HG03565 (cell line): ENCODE measurements around the gene WDTC1.

Experiments
- ATAC-seq: cut with Tn5 transposase; IDR thresholded peaks from one replicate; pipeline ENCODE4 v1.9.1; 2021; ENCODE audit warnings: mild to moderate bottlenecking, moderate library complexity; ENCODE audit not compliant: unreplicated experiment

Gene WDTC1

DNA sequence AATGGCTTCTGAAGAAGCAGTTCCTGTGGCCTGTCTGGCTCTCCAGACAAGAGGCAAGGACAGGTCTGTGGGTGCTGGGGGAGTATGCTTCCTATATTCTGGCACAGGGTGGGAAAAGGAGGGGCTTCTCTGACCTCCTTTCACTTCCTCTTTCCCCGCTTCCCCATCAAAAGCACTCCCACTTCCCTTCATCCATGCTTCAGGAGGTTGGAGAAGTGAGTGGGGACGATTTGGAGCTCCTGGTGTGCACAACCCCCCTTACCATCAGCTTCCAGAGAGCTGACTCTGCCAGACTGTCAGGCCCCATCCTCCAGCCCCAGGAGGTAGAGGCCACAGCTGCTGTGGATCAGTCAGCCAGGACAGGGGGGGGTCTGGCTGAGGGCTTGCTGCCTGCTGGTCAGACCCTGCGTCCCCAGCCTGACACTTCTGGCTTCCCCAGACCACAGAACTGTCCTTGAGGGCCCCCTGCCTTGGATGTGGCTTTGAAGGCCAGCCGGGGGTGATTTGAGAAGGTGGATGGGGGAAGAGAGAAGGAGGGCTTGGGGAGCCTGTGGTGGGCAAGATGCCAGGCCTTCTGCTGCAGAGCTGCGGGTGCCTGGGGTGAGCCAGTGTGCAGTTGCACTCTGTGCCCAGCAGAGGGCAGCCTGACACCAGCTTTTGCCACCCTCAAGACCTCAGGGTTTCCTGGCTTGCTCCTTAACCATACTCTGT is 66.1 kb downstream of the WDTC1 start:
- ATAC-seq = no peak

DNA sequence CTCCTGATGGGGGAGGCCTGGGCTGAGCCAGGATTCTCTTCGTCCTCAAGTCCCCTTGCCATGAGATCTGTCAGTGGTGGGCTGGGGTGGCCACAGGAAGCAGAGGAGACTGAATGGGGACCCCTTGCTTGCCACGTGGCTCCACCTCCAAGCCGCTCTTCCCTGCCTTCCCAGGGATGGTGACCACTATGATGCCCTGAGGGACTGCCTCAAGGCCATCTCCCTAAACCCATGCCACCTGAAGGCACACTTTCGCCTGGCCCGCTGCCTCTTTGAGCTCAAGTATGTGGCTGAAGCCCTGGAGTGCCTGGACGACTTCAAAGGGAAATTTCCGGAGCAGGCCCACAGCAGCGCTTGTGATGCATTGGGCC is 66.6 kb downstream of the WDTC1 start:
- ATAC-seq = no peak

DNA sequence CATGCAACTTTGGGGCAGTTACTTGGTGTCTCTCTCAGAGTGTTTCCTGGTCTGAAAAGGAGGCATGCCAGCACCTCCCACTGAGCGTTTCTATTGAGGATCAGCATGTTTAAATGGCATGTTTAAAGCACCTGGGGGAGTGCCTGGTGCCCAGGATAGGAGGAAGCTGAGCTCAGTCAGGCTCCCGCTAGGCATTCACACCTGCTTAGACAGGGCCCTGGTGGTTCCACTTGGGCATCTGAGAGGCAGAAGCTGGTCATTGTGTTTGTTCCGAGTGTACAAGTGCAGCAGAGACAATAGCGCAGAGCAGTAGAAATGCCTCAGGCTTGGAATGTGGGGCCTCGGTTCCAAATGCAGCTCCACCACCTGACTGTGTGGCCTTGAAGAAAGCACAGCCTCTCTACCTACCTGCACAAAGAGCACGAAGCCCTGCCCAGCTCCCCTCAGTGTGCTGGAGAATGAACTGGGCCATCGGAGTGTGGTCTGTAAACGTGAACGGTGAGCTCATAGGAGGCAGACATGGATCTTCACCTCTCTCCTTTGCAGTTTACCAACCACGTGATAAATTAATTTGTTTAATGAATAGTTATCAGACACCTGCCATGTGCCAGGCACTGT is 67.3 kb downstream of the WDTC1 start:
- ATAC-seq = no peak

DNA sequence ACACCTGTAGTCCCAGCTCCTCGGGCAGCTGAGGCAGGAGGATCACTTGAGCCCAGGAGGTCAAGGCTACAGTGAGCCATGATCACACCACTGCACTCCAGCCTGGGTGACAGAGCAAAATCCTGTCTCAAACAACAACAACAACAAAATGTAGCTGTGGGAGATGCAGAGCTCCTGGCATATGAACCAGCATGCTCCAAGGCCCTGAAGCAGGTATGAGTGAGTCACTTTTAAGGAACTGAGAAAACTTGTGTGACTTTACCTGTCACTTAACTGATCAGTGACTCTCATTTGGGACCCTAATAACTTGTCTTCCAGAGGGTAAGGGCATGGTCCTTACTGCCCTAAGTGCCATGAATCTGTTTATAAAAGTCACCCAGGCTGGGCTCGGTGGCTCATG is 68.2 kb downstream of the WDTC1 start:
- no peak for ATAC-seq

DNA sequence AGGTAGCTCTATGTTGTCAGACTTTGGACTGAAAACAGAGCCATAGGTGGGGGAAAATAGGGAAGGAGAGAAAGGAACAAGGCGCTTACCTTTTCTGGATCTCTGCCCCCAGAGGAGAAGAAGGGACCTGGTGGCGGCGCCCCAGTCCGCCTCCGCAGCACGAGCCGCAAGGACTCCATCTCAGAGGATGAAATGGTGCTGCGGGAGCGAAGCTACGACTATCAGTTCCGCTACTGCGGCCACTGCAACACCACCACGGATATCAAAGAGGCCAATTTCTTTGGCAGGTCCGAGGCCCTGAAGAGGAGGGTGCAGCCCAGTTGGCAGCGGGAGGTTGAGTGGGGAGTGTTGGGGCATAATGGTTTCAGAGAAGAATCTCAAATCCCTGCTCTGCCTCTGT is 69.1 kb downstream of the WDTC1 start:
- ATAC-seq = no peak

DNA sequence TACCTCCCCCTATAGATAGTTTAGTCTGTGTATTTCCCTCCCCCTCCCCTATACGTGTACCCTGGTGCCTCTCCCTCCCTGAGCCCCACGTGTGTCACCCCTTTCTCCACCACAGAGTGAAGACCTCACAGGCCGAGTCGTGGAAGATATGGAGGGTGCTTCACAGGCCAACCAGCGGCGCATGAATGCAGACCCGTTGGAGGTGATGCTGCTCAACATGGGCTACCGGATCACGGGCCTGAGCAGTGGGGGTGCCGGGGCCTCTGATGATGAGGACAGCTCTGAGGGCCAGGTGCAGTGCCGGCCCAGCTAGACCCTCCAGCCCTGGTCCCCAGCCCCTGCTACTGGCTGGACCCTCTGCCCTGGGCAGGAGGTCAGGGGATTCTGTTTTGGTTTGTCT is 71.6 kb downstream of the WDTC1 start:
- no peak for ATAC-seq

DNA sequence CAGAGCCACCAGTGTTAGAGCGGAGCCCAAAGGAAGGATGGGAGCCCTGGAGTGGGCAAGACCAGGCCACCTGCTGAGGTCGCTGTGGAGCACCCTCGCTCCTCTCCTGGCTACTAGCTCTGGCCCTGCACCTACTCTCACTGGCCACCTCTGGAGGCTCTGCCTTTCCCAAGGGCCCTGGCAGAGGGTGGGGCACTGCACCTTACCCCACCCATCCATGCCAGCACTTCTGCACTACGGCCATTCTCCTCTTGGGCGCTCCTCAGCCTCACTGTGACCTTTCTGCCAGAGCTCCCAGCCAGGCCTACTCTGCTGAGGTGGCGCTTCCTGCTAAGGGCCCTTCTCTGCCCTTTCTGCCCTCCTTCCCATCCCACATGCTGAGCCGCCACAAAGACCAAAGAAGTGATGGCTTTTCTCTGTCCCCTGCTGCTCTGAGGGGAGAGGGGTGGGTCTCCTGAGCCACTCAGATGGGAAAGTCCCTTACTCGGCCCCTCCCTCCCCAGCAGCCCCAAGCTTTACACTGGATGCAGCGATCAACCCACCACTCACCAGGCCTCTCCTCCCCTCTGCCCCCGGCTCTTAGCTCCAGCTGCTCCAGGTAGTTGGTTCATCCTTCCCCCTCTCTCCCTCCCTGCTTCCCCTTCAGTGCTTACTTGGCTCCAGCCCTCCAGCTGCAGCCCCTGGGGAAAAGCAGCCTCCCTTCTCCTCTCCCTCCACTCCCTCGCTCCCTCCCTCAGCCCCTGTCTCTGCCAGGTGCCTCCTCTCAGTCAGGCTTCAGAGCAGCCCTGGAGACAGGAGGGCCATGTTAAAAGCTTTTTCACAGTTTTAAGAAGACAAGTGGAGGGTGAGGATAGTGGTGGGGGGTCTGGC is 72.7 kb downstream of the WDTC1 start:
- ATAC-seq = no peak

DNA sequence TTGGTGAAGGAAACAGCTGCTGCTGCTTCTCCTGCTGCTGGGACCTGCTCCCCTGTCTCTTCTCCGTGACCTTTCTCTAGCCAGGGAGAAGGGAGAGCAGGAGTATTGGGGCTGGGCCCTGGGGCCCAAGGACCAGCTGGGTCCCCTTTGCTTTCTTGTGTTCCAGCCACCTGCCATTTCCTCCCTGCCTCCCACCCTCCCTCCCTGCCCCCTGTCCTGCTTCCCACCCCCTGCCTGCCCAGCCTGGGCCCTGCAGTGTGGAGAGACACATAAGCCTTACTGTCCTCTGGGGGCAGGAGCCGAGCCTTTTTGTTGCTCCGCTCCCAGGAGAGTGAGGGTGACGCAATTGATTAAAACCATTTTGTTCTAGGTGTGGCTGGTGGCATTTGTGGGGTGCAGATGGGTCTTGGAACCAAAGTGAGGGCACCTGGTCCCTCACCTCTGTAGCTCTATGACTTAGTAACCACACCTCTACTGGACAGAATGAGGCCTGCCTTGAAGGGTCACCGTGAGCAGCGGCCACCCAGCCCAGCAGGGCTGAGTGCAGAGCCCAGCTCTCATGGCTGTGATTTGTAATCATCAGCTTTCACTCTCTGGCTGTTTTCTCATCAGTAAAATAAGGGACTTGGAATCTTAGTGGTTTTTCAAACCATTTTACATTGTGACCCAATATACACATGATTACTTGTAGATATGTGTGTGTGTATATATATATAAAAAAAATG is 73.6 kb downstream of the WDTC1 start:
- ATAC-seq = no peak

DNA sequence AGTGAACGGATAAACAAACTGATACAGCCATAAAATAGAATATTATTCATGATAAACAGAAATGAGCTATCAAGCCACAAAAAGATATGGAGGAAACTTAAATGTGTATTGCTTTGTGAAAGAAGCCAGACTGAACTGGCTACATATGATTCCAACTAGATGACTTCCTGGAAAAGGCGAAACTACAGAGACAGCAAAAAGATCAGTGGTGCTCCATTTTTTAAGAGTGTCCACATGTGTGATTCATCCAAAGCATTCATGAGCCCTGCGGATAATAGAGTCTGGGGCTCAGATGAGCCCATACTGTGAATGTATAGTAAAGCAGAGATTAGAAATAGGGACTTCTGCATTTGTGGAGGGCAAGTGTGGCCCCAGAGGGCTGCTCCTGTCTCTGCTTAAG is 79.7 kb downstream of the WDTC1 start:
- ATAC-seq = no peak

DNA sequence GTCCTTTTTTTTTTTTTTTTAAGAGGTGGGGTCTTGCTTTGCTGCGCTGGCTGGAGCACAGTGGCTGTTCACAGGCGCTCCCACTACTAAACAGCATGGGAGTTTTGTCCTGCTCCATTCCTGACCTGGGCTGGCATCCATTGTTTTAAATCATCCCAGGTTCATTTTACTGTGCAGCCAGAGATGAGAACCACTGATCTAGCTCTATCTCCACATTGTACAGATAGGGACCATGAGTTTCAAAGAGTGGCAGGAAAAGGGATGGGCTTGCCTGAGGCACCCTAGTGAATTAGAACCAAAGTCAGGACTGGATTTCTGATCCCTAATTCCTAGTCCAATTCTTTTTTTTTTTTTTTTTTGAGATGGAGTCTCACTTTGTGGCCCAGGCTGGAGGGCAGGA is 80.3 kb downstream of the WDTC1 start:
- ATAC-seq = no peak

DNA sequence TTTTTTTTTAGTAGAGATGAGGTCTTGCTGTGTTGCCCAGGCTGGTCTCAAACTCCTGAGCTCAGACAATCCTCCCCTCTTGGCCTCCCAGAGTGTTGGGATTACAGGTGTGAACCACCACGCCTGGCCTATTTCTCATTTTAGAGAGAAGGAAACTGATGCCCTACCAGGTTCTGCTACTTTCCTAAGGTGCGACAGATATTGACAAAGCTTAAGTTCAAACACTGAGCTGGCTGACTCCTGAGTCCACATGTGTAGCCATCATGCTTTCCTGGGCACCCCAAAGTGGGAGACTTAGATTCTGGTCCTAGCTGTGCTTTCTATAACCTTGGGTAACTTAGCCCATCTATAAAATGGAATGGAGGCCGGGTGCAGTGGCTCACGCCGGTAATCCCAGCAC is 82.4 kb downstream of the WDTC1 start:
- no peak for ATAC-seq

DNA sequence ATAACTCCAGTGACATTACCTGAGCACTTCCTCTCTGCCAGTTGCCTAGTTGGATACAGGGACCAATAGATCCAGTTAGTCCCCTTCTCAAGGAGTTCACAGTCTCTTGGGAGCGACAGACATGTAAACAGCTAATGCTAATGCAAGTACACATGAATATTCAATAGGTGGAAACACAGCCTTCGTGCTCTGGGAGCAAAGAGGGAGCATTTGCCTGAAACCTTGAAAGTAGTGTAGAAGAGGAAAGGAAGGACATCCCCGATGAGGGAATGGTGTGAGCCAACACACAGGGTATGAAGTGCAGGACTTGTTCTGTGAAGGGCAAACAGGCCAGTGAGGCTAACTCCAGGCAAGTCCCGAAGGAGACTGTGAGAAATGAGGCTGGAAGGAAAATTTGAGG is 83.7 kb downstream of the WDTC1 start:
- no peak for ATAC-seq

DNA sequence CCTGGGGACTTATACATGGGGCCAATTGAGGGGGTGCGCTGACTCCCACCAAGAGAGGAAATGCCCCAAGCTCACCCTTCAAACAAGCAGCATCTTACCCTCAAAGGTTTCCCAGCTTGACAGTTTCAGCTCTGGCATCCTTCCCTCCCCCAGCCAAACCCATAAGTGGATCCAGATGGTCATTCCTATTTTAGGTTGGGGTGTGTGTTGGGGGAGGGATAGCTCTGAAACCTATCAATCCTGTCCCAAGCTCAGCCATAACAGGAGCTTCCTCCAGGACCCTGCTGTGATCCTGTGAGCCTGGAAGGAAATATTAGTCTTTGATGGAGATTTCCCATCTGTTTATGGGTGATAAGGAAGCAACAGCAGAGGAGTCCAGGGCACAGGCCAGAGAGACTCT is 84.2 kb downstream of the WDTC1 start:
- ATAC-seq = no peak

DNA sequence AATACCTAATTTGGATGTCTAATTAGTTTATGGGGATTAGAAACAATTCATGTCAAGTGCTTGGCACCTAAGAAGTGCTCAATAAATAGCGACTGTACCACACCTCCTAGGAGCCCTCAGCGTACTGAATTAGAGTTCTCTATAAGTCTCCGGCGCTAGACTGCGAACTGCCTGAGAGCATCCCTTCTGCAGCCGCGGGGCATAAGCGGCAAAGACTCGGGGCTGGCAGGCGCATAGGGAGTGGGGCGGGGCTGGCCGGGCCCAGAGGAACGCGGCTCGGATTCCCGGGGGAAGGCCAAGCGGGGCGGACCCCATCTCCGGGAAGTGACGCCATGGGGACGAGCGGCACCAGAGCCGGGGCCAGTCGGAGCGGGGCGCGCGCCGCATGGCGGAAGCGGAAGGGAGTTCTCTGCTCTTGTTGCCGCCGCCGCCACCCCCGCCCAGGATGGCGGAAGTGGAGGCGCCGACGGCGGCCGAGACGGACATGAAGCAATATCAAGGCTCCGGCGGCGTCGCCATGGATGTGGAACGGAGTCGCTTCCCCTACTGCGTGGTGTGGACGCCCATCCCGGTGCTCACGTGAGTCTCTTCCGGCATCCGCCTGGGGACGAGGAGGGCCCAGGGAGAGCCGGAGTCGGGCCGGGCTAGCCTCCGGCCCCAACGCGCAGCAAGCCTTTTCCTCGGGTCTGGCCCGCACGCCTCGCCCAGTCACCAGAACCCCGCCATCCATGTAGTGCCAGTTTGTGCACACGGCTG is 87.6 kb downstream of the WDTC1 start, which contains the start of gene TMEM222:
TSS of gene TMEM222 (plus strand) at position 351 of the 756 bp plus-strand sequence. CDS start at position 386, 35 bp downstream.
- peak; percentile 88 for ATAC-seq

DNA sequence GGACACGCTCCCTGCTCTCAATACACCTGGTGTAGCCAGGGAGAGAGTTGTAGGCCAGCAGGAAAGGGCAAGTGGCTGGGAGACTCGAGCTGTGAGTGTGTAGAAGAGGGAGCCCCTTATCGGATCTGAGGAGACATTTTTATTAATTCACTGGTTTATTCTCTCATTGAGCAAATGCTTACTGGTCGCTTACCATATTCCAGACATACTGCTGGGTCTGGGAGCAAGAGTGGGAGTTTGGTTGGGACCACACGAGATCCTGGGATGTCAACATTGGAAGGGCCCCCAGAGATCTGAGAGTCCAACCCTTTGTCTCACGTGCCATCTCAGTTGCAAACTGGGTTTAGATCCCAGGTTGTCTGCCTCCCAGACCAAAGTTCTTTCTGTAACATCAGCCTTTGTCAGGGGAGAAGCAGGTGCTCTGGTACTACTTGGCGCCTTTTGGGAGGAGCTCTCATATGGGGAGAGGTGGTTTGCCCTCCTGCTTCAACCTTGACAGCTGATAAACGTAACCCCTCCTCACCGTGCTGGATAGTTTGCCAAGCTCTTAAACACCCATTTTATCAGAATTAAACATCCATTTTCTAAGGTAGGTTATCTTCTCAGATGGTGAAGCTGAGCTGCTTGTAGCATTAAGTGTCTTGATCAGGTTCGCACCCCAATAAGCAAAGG is 88.3 kb downstream of the WDTC1 start:
- ATAC-seq = no peak

DNA sequence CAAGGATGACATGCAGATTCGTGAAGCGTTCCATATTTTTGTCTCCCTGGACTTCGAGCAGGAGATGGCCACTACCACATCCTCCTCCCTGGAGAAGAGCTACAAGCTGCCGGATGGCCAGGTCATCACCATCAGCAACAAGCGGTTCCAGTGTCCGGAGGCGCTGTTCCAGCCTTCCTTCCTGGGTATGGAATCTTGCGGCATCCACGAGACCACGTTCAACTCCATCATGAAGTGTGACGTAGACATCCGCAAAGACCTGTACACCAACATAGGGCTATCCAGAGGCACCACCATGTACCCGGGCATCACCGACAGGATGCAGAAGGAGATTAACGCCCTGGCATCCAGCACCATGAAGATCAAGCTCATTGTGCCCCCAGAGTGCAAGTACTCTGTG is 90.9 kb downstream of the WDTC1 start:
- ATAC-seq = no peak

DNA sequence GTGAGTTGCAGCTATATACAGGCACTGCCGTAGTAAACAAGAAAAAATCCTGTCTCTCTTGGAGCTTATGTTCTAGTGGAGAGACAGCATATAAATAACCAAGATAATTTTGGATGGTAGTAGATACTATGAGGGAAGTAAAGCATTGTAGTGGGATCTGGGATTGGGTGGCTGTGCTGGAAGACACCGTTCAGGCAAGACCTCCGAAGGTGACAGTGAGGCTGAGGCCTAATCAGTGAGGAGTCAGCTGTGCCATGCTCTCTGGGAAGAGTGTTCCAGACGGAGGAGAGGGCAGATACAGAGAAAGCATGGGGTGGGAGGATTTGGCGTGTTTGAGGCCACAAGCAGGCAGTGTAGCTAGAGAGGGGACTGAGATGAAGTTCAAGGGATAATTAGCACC is 93.5 kb downstream of the WDTC1 start:
- ATAC-seq = no peak

DNA sequence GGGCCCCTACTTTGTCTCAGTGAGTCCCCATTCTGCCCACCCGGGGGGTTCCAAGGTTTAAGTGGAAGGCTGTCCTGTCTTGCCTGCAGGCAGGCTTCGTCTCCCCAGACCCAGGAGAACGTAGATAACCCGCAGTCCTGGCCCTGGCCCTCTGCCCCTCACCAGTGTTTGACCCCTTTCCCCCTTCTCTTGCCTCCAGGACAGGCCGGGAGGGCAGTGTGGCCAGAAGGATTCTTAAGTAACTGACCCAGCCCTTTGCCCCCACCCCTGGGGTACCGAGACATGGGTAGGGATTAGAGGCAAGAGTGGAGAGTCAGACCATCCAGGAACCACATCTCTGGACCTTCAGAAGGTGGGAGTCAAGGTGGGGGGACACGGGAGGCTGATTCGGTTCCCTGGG is 96.4 kb downstream of the WDTC1 start:
- no peak for ATAC-seq

DNA sequence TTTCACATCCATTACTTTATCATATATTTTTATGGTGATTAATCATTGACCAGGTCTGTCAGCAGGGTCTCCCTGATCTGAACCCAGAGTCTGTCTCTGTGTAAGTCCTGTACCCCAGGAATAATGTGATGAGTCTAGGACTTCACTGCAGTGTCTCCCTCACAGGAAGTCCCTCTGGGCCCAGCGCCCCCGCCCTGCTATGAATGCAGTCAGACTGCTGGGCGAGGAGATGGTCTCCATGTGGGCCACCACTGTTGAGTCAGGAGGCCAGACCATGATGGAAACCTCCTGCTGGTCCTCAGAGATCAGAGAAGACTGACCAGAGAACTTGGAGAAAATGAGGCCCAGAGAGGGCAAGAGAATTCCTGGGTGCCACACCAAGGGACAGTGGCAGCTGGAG is 97.0 kb downstream of the WDTC1 start:
- no peak for ATAC-seq

DNA sequence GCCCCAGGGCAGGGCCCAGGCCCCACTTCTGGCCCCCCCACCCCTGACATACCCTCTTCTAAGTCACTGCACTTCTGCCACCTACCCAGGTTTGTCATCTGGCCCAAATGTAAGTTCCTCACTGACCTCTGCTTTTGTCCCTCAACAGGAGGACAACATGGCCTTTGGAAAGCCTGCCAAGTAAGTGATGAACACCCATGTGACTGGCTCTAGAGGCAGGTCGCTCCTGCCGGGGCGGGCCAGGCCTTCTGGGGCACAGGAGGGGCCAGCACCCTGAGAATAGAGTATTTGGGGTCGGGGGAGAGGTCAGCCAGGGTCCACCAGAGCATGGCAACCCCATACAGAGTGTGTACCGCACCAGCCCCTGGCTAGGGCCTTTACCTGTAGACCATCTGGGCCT is 97.5 kb downstream of the WDTC1 start:
- ATAC-seq = no peak
